ENCODE data around the gene SLC34A1.
"Not testable (repeated sequence)": the region's sequence is repeated elsewhere in the genome, so short reads cannot be mapped to it uniquely, and the experiment has no call there.

Gene SLC34A1

GRCh38 chr5:177409043-177409801 is 25.0 kb downstream of the SLC34A1 start, which contains the start of gene F12:
F12 (minus strand) TSS chr5:177409564; CDS start chr5:177409527, 37 bp downstream.
- DNase-seq (ENCODE audit: low spot score), result no peak
- no peak for TF ChIP-seq CTCF (IDR thresholded peaks at IDR 0.05; ENCODE audit: extremely low read depth, missing control alignments)

DNA sequence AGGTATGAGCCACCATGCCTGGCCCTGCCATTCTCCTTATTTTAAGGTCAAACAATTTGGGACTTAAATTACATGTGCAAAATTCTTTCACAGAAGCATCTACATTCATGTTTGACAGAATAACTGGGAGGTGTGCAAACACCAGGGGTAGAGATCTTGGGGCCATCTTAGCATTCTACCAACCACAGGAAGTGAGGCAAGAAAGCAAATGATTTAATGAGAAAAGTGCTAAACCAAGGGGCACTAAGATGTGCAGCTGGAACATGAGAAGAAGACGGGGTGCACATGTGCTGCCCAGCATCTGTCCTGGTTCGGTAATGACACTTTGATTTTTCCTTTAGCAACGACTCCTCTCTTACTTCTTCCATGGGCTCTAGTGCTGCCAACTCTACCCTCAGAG is 26.3 kb downstream of the SLC34A1 start:
- no peak for TF ChIP-seq CTCF (IDR thresholded peaks at IDR 0.05; ENCODE audit: extremely low read depth, missing control alignments)
- DNase-seq (ENCODE audit: low spot score), result no peak

- no peak for TF ChIP-seq CTCF (IDR thresholded peaks at IDR 0.05; ENCODE audit: extremely low read depth, missing control alignments)
- DNase-seq (ENCODE audit: low spot score), result peak; percentile 60
Measured at GRCh38 chr5:177412603-177413233, 28.5 kb downstream of the SLC34A1 start.

- no peak for TF ChIP-seq CTCF (IDR thresholded peaks at IDR 0.05; ENCODE audit: extremely low read depth, missing control alignments)
Measured at GRCh38 chr5:177414481-177414880, 30.2 kb downstream of the SLC34A1 start.

GRCh38 chr5:177417081-177417480 is 32.8 kb downstream of the SLC34A1 start:
- DNase-seq (ENCODE audit: low spot score), result not testable (repeated sequence)

More at GRCh38 chr5:177414481-177414880, 30.2 kb downstream of the SLC34A1 start:
- DNase-seq (ENCODE audit: low spot score), result no peak

GRCh38 chr5:177419046-177419445 is 34.8 kb downstream of the SLC34A1 start:
- no peak for DNase-seq (ENCODE audit: low spot score)
- no peak for TF ChIP-seq CTCF (IDR thresholded peaks at IDR 0.05; ENCODE audit: extremely low read depth, missing control alignments)

DNA sequence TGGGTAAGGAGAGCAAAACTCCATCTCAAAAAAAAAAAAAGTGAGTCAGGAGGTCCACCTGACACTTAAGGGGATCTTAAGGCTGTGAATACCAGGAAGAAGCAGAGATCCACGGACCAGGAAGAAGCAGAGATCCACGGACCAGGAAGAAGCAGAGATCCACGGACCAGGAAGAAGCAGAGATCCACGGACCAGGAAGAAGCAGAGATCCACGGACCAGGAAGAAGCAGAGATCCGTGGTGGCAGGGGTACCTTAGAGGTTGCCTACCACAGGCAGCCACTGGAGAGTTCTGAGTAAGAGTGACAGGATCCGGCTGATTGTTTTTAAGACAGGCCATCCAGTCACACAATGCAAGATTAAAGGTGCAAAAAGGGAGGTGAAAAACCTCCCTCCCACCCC is 36.2 kb downstream of the SLC34A1 start:
- not testable (repeated sequence) for DNase-seq (ENCODE audit: low spot score)

- DNase-seq (ENCODE audit: low spot score), result no peak
- TF ChIP-seq CTCF (IDR thresholded peaks at IDR 0.05; ENCODE audit: extremely low read depth, missing control alignments), result no peak
Measured at GRCh38 chr5:177421062-177421798, 37.0 kb downstream of the SLC34A1 start.
